HEK293 (cell line): ENCODE data around the gene ITGA11.

ENCODE experiments used
- ATF2 ChIP-seq: fragments of 450-650 bp; formaldehyde crosslinking; IDR thresholded peaks from 2 replicates; pipeline ENCODE4 v1.5.1; 2016; ENCODE audit warnings: missing biosample characterization, missing genetic modification characterization, low read depth
- CTCF ChIP-seq: fragments of 450-650 bp; formaldehyde crosslinking; IDR thresholded peaks from 2 replicates; pipeline ENCODE4 v1.5.1; 2016; ENCODE audit warnings: missing biosample characterization, missing genetic modification characterization
- KLF8 ChIP-seq: fragments of 450-650 bp; formaldehyde crosslinking; IDR thresholded peaks from 2 replicates; pipeline ENCODE4 v1.5.1; 2016; ENCODE audit warnings: missing biosample characterization, missing genetic modification characterization
- PRDM10 ChIP-seq: fragments of 450-650 bp; formaldehyde crosslinking; IDR thresholded peaks from 2 replicates; pipeline ENCODE4 v1.5.1; 2016; ENCODE audit warnings: missing biosample characterization, missing genetic modification characterization
- YY1 ChIP-seq: fragments of 450-650 bp; formaldehyde crosslinking; IDR thresholded peaks from 2 replicates; pipeline ENCODE4 v1.5.1; 2018; ENCODE audit warnings: missing biosample characterization, missing genetic modification characterization
- ZBTB1 ChIP-seq: fragments of 450-650 bp; formaldehyde crosslinking; IDR thresholded peaks from 2 replicates; pipeline ENCODE4 v1.5.1; 2016; ENCODE audit warnings: missing biosample characterization, missing genetic modification characterization
- ZBTB26 ChIP-seq: fragments of 450-650 bp; formaldehyde crosslinking; optimal IDR thresholded peaks from 2 replicates; pipeline ENCODE3; 2016; ENCODE audit warnings: missing biosample characterization, mild to moderate bottlenecking, missing genetic modification characterization
- ZBTB7A ChIP-seq: fragments of 450-650 bp; formaldehyde crosslinking; IDR thresholded peaks from 2 replicates; pipeline ENCODE4 v1.5.1; 2016; ENCODE audit warnings: low read depth, missing biosample characterization, missing genetic modification characterization
- ZFHX2 ChIP-seq: fragments of 450-650 bp; formaldehyde crosslinking; conservative IDR thresholded peaks from 2 replicates; pipeline ENCODE4 v1.5.1; 2016; ENCODE audit warnings: missing biosample characterization, missing genetic modification characterization
- ZNF112 ChIP-seq: fragments of 450-650 bp; formaldehyde crosslinking; IDR thresholded peaks from 2 replicates; pipeline ENCODE4 v1.5.0; 2017; ENCODE audit warnings: missing biosample characterization, missing genetic modification characterization
- ZNF202 ChIP-seq: fragments of 450-650 bp; formaldehyde crosslinking; IDR thresholded peaks from 2 replicates; pipeline ENCODE4 v1.5.1; 2016; ENCODE audit warnings: missing biosample characterization, missing genetic modification characterization, borderline replicate concordance
- ZNF324 ChIP-seq: fragments of 450-650 bp; formaldehyde crosslinking; IDR thresholded peaks from 2 replicates; pipeline ENCODE4 v1.5.1; 2016; ENCODE audit warnings: missing biosample characterization, missing genetic modification characterization
- ZNF692 ChIP-seq: fragments of 450-650 bp; formaldehyde crosslinking; IDR thresholded peaks from 2 replicates; pipeline ENCODE4 v1.5.1; 2016; ENCODE audit warnings: missing biosample characterization, missing genetic modification characterization
- ZNF830 ChIP-seq: fragments of 450-650 bp; IDR thresholded peaks from 2 replicates; pipeline ENCODE4 v1.5.0; 2018; ENCODE audit warnings: missing biosample characterization, missing genetic modification characterization, low read depth, mild to moderate bottlenecking, moderate library complexity

GRCh38 chr15:68335251-68335650 lies 96.7 kb downstream of the ITGA11 start:
- TF ChIP-seq KLF8 (tag by site-specific recombination) (no peak), YY1 (tag by site-specific recombination) (no peak), ZBTB7A (tag by site-specific recombination) (no peak), ZBTB26 (tag by site-specific recombination) (no peak), ZNF692 (tag by site-specific recombination) (no peak), ZNF112 (no peak), ZNF830 (no peak), ZNF324 (no peak), PRDM10 (tag by site-specific recombination) (no peak), ZFHX2 (tag by site-specific recombination) (no peak), CTCF (tag by site-specific recombination) (no peak), ZBTB1 (tag by site-specific recombination) (no peak), ATF2 (tag by site-specific recombination) (no peak), ZNF202 (no peak)
